A549 (cell line): Measurements from ENCODE around the gene INF2.

ENCODE experiments used
- BHLHE40 ChIP-seq: IDR thresholded peaks from 2 replicates; pipeline ENCODE4 v1.6.1; 2012; ENCODE audit warnings: low read depth, low read length, inconsistent platforms
- CHD4 ChIP-seq: fragments of 200-600 bp; sonication (generic); IDR thresholded peaks from 2 replicates; pipeline ENCODE4 v1.6.1; 2016; ENCODE audit warnings: antibody characterized with exemption, mild to moderate bottlenecking, borderline replicate concordance
- CTCF ChIP-seq: fragments of >200 bp; sonication (Bioruptor Twin); formaldehyde crosslinking; IDR thresholded peaks from 3 replicates; pipeline ENCODE4 v1.5.1; 2016
- HOXB5 ChIP-seq: fragments of 250-450 bp; sonication (Bioruptor Pico); IDR thresholded peaks from 2 replicates; pipeline ENCODE4 v1.5.0; 2020; ENCODE audit warnings: mild to moderate bottlenecking, moderate library complexity
- JUN ChIP-seq, 2 experiments: fragments of >200 bp; sonication (Bioruptor Twin); formaldehyde crosslinking; IDR thresholded peaks; 2 replicates in 1 of 2; 3 replicates in 1 of 2; pipeline ENCODE4 v1.6.1; 2016 to 2017
- RFX5 ChIP-seq: fragments of 450-650 bp; IDR thresholded peaks from 2 replicates; pipeline ENCODE4 v1.7.1; 2014; ENCODE audit warnings: antibody characterized with exemption, mild to moderate bottlenecking, moderate library complexity
- TF ChIP-seq, protein P1 (sequence below): fragments of 250-450 bp; sonication (Bioruptor Pico); IDR thresholded peaks from 2 replicates; pipeline ENCODE4 v1.5.0; 2020; ENCODE audit warnings: low read depth, mild to moderate bottlenecking, moderate library complexity

- no peak for TF ChIP-seq BHLHE40
- no peak for TF ChIP-seq CTCF
- no peak for TF ChIP-seq CHD4
- TF ChIP-seq HOXB5 (CRISPR knock-in tag) = no peak
- no peak for TF ChIP-seq RFX5
- no peak for TF ChIP-seq JUN (IDR thresholded peaks at IDR 0.05)
- TF ChIP-seq, protein P1, sequence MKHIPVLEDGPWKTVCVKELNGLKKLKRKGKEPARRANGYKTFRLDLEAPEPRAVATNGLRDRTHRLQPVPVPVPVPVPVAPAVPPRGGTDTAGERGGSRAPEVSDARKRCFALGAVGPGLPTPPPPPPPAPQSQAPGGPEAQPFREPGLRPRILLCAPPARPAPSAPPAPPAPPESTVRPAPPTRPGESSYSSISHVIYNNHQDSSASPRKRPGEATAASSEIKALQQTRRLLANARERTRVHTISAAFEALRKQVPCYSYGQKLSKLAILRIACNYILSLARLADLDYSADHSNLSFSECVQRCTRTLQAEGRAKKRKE (CRISPR knock-in tag) = no peak
Observed at GRCh38 chr14:104746934-104747481, 57.6 kb downstream of the INF2 start.
